IMR-90 (cell line): Measurements from ENCODE around the gene MAPK10. TPM values are rescaled to one million over a fixed set of nuclear protein-coding genes. Genes with fewer than 3 reads are reported as not detected.

Source experiments
- ATAC-seq: fragments of 200-7000 bp; cut with Tn5 transposase; 2 replicates; pipeline ENCODE4 v1.9.1; 2020; ENCODE audit warnings: low read depth, mild to moderate bottlenecking, moderate library complexity
- BruUV-seq: library from RNA; stranded (reverse); fragments of 400-500 nt; replicated peaks from 2 replicates; lab custom pipeline; 2021; lab: Mats Ljungman, UMichigan
- CTCF ChIA-PET: fragments of 300-600 bp; formaldehyde crosslinking; extraction: SDS; loops from one replicate; lab custom pipeline; 2021; ENCODE audit warnings: antibody characterized with exemption; lab: Yijun Ruan, JAX
- POLR2A ChIA-PET: fragments of 300-600 bp; sonication (Branson Sonifier 250); formaldehyde crosslinking; loops from one replicate; lab custom pipeline; 2022; ENCODE audit warnings: antibody characterized with exemption; ENCODE audit not compliant: unreplicated experiment; lab: Charles Lee
- DNase-seq: peaks from one replicate; pipeline ENCODE4 v3.0.0; 2013
- H2AFZ ChIP-seq: replicated peaks from 2 replicates; pipeline ENCODE3; 2013; ENCODE audit warnings: low read length, mild to moderate bottlenecking; ENCODE audit not compliant: poor library complexity
- H2AK5ac ChIP-seq: 2 replicates; pipeline ENCODE4 v1.6.1; 2013; ENCODE audit warnings: low read depth, low read length, inconsistent platforms
- H2AK9ac ChIP-seq: replicated peaks from 2 replicates; pipeline ENCODE3; 2013; ENCODE audit warnings: mild to moderate bottlenecking, low read depth, low read length, moderate library complexity; ENCODE audit not compliant: poor library complexity
- H2BK120ac ChIP-seq: 2 replicates; pipeline ENCODE4 v1.6.1; 2013; ENCODE audit warnings: low read depth, low read length, inconsistent platforms
- H2BK15ac ChIP-seq: 3 replicates; pipeline ENCODE4 v1.6.1; 2013; ENCODE audit warnings: low read depth, low read length, inconsistent platforms
- H2BK20ac ChIP-seq: 2 replicates; pipeline ENCODE4 v1.6.1; 2013; ENCODE audit warnings: low read depth, mild to moderate bottlenecking, inconsistent platforms, low read length, moderate library complexity
- H2BK5ac ChIP-seq: 2 replicates; pipeline ENCODE4 v1.6.1; 2013; ENCODE audit warnings: mild to moderate bottlenecking, low read depth, low read length, inconsistent platforms; ENCODE audit not compliant: poor library complexity, severe bottlenecking
- H3K14ac ChIP-seq: replicated peaks from 2 replicates; pipeline ENCODE4 v1.6.1; 2013; ENCODE audit warnings: low read depth, low read length, inconsistent platforms
- H3K18ac ChIP-seq: 2 replicates; pipeline ENCODE4 v1.6.1; 2013; ENCODE audit warnings: low read depth, low read length, control low read depth
- H3K23ac ChIP-seq: 2 replicates; pipeline ENCODE4 v1.6.1; 2013; ENCODE audit warnings: low read depth, low read length, inconsistent platforms
- H3K27ac ChIP-seq: 2 replicates; pipeline ENCODE4 v1.5.1; 2013; ENCODE audit warnings: mild to moderate bottlenecking, control low read depth, low read length; ENCODE audit not compliant: insufficient read depth
- H3K27me3 ChIP-seq: 2 replicates; pipeline ENCODE4 v1.6.1; 2013; ENCODE audit warnings: low read length; ENCODE audit not compliant: control insufficient read depth, insufficient read depth
- H3K36me3 ChIP-seq: 2 replicates; pipeline ENCODE4 v1.6.1; 2013; ENCODE audit warnings: low read length, mixed read lengths; ENCODE audit not compliant: control insufficient read depth, insufficient read depth
- H3K4ac ChIP-seq: 2 replicates; pipeline ENCODE4 v1.6.1; 2013; ENCODE audit warnings: low read depth, low read length, inconsistent platforms
- H3K4me1 ChIP-seq: 2 replicates; pipeline ENCODE4 v1.6.1; 2013; ENCODE audit warnings: low read length, mixed read lengths; ENCODE audit not compliant: control insufficient read depth, insufficient read depth
- H3K4me2 ChIP-seq: 2 replicates; pipeline ENCODE4 v1.6.1; 2013; ENCODE audit warnings: low read depth, mild to moderate bottlenecking, control low read depth, low read length, moderate library complexity
- H3K4me3 ChIP-seq: 2 replicates; pipeline ENCODE4 v1.5.1; 2013; ENCODE audit warnings: low read depth, mild to moderate bottlenecking, control low read depth, low read length, moderate library complexity; ENCODE audit not compliant: insufficient read depth
- H3K56ac ChIP-seq: 2 replicates; pipeline ENCODE4 v1.6.1; 2013; ENCODE audit warnings: low read length, inconsistent platforms; ENCODE audit not compliant: insufficient read depth; ENCODE audit errors: extremely low read depth
- H3K79me1 ChIP-seq, 2 experiments: 2 replicates each; pipeline ENCODE4 v1.6.1; 2013; ENCODE audit warnings: low read length in 2 of 2, inconsistent platforms in 1 of 2, low read depth in 1 of 2
- H3K9ac ChIP-seq: 2 replicates; pipeline ENCODE4 v1.6.1; 2013; ENCODE audit warnings: low read depth, low read length, control low read depth
- H3K9me1 ChIP-seq: 2 replicates; pipeline ENCODE4 v1.6.1; 2013; ENCODE audit warnings: low read length, inconsistent platforms; ENCODE audit not compliant: insufficient read depth
- H3K9me3 ChIP-seq: 2 replicates; pipeline ENCODE4 v1.6.1; 2013; ENCODE audit warnings: low read length; ENCODE audit not compliant: control insufficient read depth, insufficient read depth
- H4K20me1 ChIP-seq: 2 replicates; pipeline ENCODE4 v1.6.1; 2013; ENCODE audit warnings: low read length, inconsistent platforms; ENCODE audit not compliant: insufficient read depth
- H4K5ac ChIP-seq: 2 replicates; pipeline ENCODE4 v1.6.1; 2013; ENCODE audit warnings: mild to moderate bottlenecking, low read depth, low read length, control low read depth
- H4K8ac ChIP-seq, 2 experiments: 2 replicates each; pipeline ENCODE4 v1.6.1; 2013; ENCODE audit warnings: low read depth in 2 of 2, low read length in 2 of 2, control low read depth in 1 of 2, inconsistent platforms in 1 of 2
- H4K91ac ChIP-seq: 2 replicates; pipeline ENCODE4 v1.6.1; 2013; ENCODE audit warnings: low read depth, low read length, inconsistent platforms; ENCODE audit not compliant: insufficient read depth
- CEBPB ChIP-seq: IDR thresholded peaks from 2 replicates; pipeline ENCODE4 v1.6.1; 2012; ENCODE audit warnings: low read depth, low read length, improper control_type of control experiment
- CHD1 ChIP-seq: IDR thresholded peaks from 2 replicates; pipeline ENCODE4 v1.6.1; 2012; ENCODE audit warnings: low read depth, low read length, improper control_type of control experiment
- CTCF ChIP-seq: conservative IDR thresholded peaks from 2 replicates; pipeline ENCODE4 v1.5.1; 2012; ENCODE audit warnings: mild to moderate bottlenecking, low read depth, low read length, improper control_type of control experiment
- ELK1 ChIP-seq: fragments of 150-350 bp; IDR thresholded peaks from 2 replicates; pipeline ENCODE4 v1.6.1; 2016; ENCODE audit warnings: low read depth, mild to moderate bottlenecking, low read length, moderate library complexity, borderline replicate concordance
- MAZ ChIP-seq: IDR thresholded peaks from 2 replicates; pipeline ENCODE4 v1.6.1; 2012; ENCODE audit warnings: low read depth, mild to moderate bottlenecking, low read length, improper control_type of control experiment, moderate library complexity, borderline replicate concordance
- NFE2L2 ChIP-seq: fragments of 150-350 bp; IDR thresholded peaks from 2 replicates; pipeline ENCODE4 v1.6.1; 2016; ENCODE audit warnings: low read depth, mild to moderate bottlenecking, low read length
- RAD21 ChIP-seq: IDR thresholded peaks from 2 replicates; pipeline ENCODE4 v1.6.1; 2012; ENCODE audit warnings: low read length, improper control_type of control experiment
- SMC3 ChIP-seq: fragments of 150-350 bp; IDR thresholded peaks from 2 replicates; pipeline ENCODE4 v1.6.1; 2016; ENCODE audit warnings: low read depth, mild to moderate bottlenecking, antibody characterized with exemption, low read length, moderate library complexity
- USF2 ChIP-seq: fragments of 150-350 bp; IDR thresholded peaks from 2 replicates; pipeline ENCODE4 v1.6.1; 2017; ENCODE audit warnings: mild to moderate bottlenecking, antibody characterized with exemption, low read length, low read depth
- WGBS, 2 experiments: methylation state at CpG; one replicate each; pipeline versions ENCODE4 v1.1.5 to v1.1.7; 2013; ENCODE audit warnings: missing lambda C conversion rate in 2 of 2; ENCODE audit not compliant: insufficient read length in 1 of 2; ENCODE audit errors: extremely low coverage in 2 of 2; 5-methylcytosine and 5-hydroxymethylcytosine counted together
- dilution Hi-C: fragments of 300-500 bp; cut with HindIII; formaldehyde crosslinking; loops from one replicate; pipeline ENCODE4 v1.14.3; 2018; ENCODE audit warnings: low sequenced_read_pairs; ENCODE audit not compliant: unreplicated experiment
- in situ Hi-C: fragments of 300-500 bp; cut with MboI; formaldehyde crosslinking; loops from 3 replicates; pipeline ENCODE4 v1.14.3; 2019; ENCODE audit warnings: low sequenced_read_pairs, inconsistent platforms, mixed read lengths
- intact Hi-C: fragments of 100-400 bp; cut with micrococcal nuclease; formaldehyde crosslinking; loops from 2 replicates; pipeline ENCODE4 v1.10.0; 2022
- polyA plus RNA-seq, 3 experiments: library from polyadenylated mRNA; depleted of rRNA; stranded (reverse); fragments of >200 nt; gene quantifications; 2 replicates each; pipeline ENCODE4 v1.2.3, GENCODE V29; 2012; ENCODE audit warnings: low replicate concordance in 1 of 3
- total RNA-seq: library from RNA; depleted of rRNA; stranded (reverse); fragments of >200 nt; gene quantifications from 2 replicates; pipeline ENCODE4 v1.2.3, GENCODE V29; 2012

MAPK10 gene
- total and polyA plus RNA-seq, 2 of the 4 experiments (the other 2 are of a cell fraction) = 2.8 to 6.5 TPM

- no peaks in the 10 kb centered on the region for H3K9me1 ChIP-seq
- H2BK15ac ChIP-seq = no peak overlapping the region
- ChIA-PET POLR2A (no interaction called here), CTCF (interaction anchor here (0.6 to 4.2 kb wide), 5 partner anchors 12 to 247 kb away, joined by 3 to 17 read pairs (median 3); no protein-coding TSS in a partner anchor)
- H3K4me3 ChIP-seq = no peak overlapping the region
- H4K8ac ChIP-seq = no peak overlapping the region
- no peak overlapping the region for H3K4ac ChIP-seq
- BruUV-seq = no TSS peak
- no CpG with 5 or more reads among the region's 8 CpGs for WGBS, 2 experiments
- H3K9ac ChIP-seq = 0 out of 2 replicates have a peak overlapping the region, but pooled peaks have one; percentile 4
- H3K27me3 ChIP-seq = no peaks in the 10 kb centered on the region
- H2BK5ac ChIP-seq = no peak overlapping the region
- intact Hi-C loops = loop anchor here (1.0 to 2.0 kb wide), 5 partner anchors 75 to 897 kb away; no protein-coding TSS in a partner anchor
- no peak overlapping the region for H3K27ac ChIP-seq
- no peaks in the 10 kb centered on the region for H3K36me3 ChIP-seq
- no peak overlapping the region for H2BK20ac ChIP-seq
- H2BK120ac ChIP-seq = no peak overlapping the region
- H2AFZ ChIP-seq = no peak overlapping the region
- H3K79me1 ChIP-seq = no peaks in the 10 kb centered on the region
- no peak overlapping the region for H4K91ac ChIP-seq
- DNase-seq (peak; percentile 55), ATAC-seq (peak; percentile 74)
- H3K23ac ChIP-seq = no peak overlapping the region
- no peak overlapping the region for H3K14ac ChIP-seq
- no peaks in the 10 kb centered on the region for H3K9me3 ChIP-seq
- no peak overlapping the region for H2AK5ac ChIP-seq
- dilution Hi-C loops = no loop called here
- no peak overlapping the region for H3K18ac ChIP-seq
- peak overlapping the region; percentile 16; the same call in 1 of the 2 replicates for H3K4me2 ChIP-seq
- H3K4me1 ChIP-seq = no peaks in the 10 kb centered on the region
- H4K5ac ChIP-seq = no peak overlapping the region
- H3K56ac ChIP-seq = no peak overlapping the region
- no peak for TF ChIP-seq CHD1
- TF ChIP-seq SMC3 = peak; percentile 75
- TF ChIP-seq USF2 = no peak
- TF ChIP-seq NFE2L2 = no peak
- no peak for TF ChIP-seq ELK1
- TF ChIP-seq MAZ = no peak
- peak; percentile 79 for TF ChIP-seq RAD21
- TF ChIP-seq CTCF = peak; percentile 67
- TF ChIP-seq CEBPB = 0 out of 2 replicates have a peak, but pooled peaks have one; percentile 1
- H4K20me1 ChIP-seq = no peaks in the 10 kb centered on the region
- no peak overlapping the region for H2AK9ac ChIP-seq
- in situ Hi-C loops = no loop called here
Observed at GRCh38 chr4:86043755-86044592, 315.9 kb downstream of the MAPK10 start.
